Vagina (tissue), 2 donors: ENCODE data around the gene CIDEB.

Experiments
- CTCF ChIP-seq, 3 experiments: fragments of 450-650 bp in 2 of 3; fragments of 200-600 bp in 1 of 3; sonication (generic) in 1 of 3; IDR thresholded peaks; one replicate each; pipeline ENCODE4 v1.5.1; 2017 to 2019; ENCODE audit warnings: antibody characterized with exemption in 3 of 3, mild to moderate bottlenecking in 2 of 3, moderate library complexity in 2 of 3
- POLR2A ChIP-seq, 2 donors: fragments of 450-650 bp; IDR thresholded peaks; one replicate each; pipeline ENCODE4 v1.6.1; 2017; ENCODE audit warnings: antibody characterized with exemption in 2 of 2, mild to moderate bottlenecking in 2 of 2, moderate library complexity in 2 of 2
- POLR2AphosphoS5 ChIP-seq, 2 donors: sonication (generic); formaldehyde crosslinking; IDR thresholded peaks; one replicate each; pipeline ENCODE4 v1.9.0; 2017; ENCODE audit warnings: antibody characterized with exemption in 2 of 2, mild to moderate bottlenecking in 2 of 2, low read depth in 1 of 2; ENCODE audit not compliant: insufficient read depth in 1 of 2

- TF ChIP-seq CTCF (IDR thresholded peaks at IDR 0.05) (no peak), POLR2A (IDR thresholded peaks at IDR 0.05) (no peak), POLR2AphosphoS5 (IDR thresholded peaks at IDR 0.05; ENCODE audit: insufficient read depth in 1 of 2, low read depth in 1 of 2) (no peak)
Measured at GRCh38 chr14:24316597-24316950, 8.8 kb upstream of the CIDEB start.
